OCI-LY3 (cell line): Measurements from ENCODE around the gene WDPCP.

Source experiments
- H2AFZ ChIP-seq: fragments of 200-600, 300-600 bp; shearing (Covaris generic); 2 replicates; pipeline ENCODE4 v1.6.0; 2014; ENCODE audit warnings: antibody characterized with exemption, low read depth, low read length
- H3K27ac ChIP-seq: fragments of 200-600, 300-600 bp; sonication (generic); 2 replicates; pipeline ENCODE4 v1.5.1; 2014; ENCODE audit warnings: mild to moderate bottlenecking, low read length, moderate library complexity, mixed read lengths
- H3K27me3 ChIP-seq: fragments of 200-600, 300-600 bp; sonication (generic); 2 replicates; pipeline ENCODE4 v1.6.1; 2014; ENCODE audit warnings: low read depth, low read length, mixed read lengths
- H3K36me3 ChIP-seq: fragments of 200-600, 300-600 bp; sonication (generic); replicated peaks from 2 replicates; pipeline ENCODE3; 2014; ENCODE audit warnings: low read depth, low read length, mixed read lengths
- H3K4me1 ChIP-seq: fragments of 300-600, 200-600 bp; sonication (generic); 2 replicates; pipeline ENCODE4 v1.6.1; 2014; ENCODE audit warnings: low read length, mixed read lengths
- H3K4me2 ChIP-seq: fragments of 200-600, 300-600 bp; sonication (generic); 2 replicates; pipeline ENCODE4 v1.6.1; 2014; ENCODE audit warnings: low read length, mixed read lengths
- H3K4me3 ChIP-seq: fragments of 300-600, 200-600 bp; sonication (generic); 2 replicates; pipeline ENCODE4 v1.5.1; 2014; ENCODE audit warnings: antibody characterized with exemption, mild to moderate bottlenecking, low read length, moderate library complexity
- H3K79me2 ChIP-seq: fragments of 300-600, 200-600 bp; shearing (Covaris generic); 2 replicates; pipeline ENCODE4 v1.6.1; 2014; ENCODE audit warnings: mild to moderate bottlenecking, low read length, mixed read lengths
- H3K9ac ChIP-seq: fragments of 300-600, 200-600 bp; shearing (Covaris generic); 2 replicates; pipeline ENCODE4 v1.6.0; 2014; ENCODE audit warnings: mild to moderate bottlenecking, low read length, moderate library complexity
- H3K9me3 ChIP-seq: fragments of 200-600, 300-600 bp; shearing (Covaris generic); 2 replicates; pipeline ENCODE4 v1.6.1; 2014; ENCODE audit warnings: low read length, mixed read lengths; ENCODE audit not compliant: insufficient read depth
- H4K20me1 ChIP-seq: fragments of 200-600, 300-600 bp; sonication (generic); 2 replicates; pipeline ENCODE4 v1.6.1; 2016; ENCODE audit warnings: low read length, mixed read lengths; ENCODE audit not compliant: insufficient read depth
- CTCF ChIP-seq: fragments of 200-600, 300-600 bp; sonication (generic); IDR thresholded peaks from 2 replicates; pipeline ENCODE4 v1.5.1; 2014; ENCODE audit warnings: antibody characterized with exemption, low read length, low read depth
- EZH2phosphoT487 ChIP-seq: fragments of 200-600 bp; shearing (Covaris generic); IDR thresholded peaks from 2 replicates; pipeline ENCODE4 v1.6.1; 2018; ENCODE audit warnings: antibody characterized with exemption, mixed run types, low read depth

Gene WDPCP

GRCh38 chr2:63257473-63257872, 330.8 kb downstream of the WDPCP start:
- Histone ChIP-seq H3K79me2 (no peaks in the 10 kb centered on the region), H3K9me3 (no peaks in the 10 kb centered on the region), H3K27ac (peak overlapping the region; percentile 16; the same call in 1 of the 2 replicates), H3K27me3 (no peaks in the 10 kb centered on the region), H3K36me3 (no peaks in the 10 kb centered on the region), H3K9ac (no peak overlapping the region), H3K4me1 (peaks cover 15% of the 10 kb centered on the region), H3K4me3 (no peak overlapping the region), H2AFZ (no peak overlapping the region), H3K4me2 (peak overlapping the region; percentile 36), H4K20me1 (no peaks in the 10 kb centered on the region)
- TF ChIP-seq EZH2phosphoT487 (no peak), CTCF (no peak)

- no peaks in the 10 kb centered on the region for H3K4me1 ChIP-seq
- no peaks in the 10 kb centered on the region for H3K27me3 ChIP-seq
- H2AFZ ChIP-seq = no peak overlapping the region
- no peaks in the 10 kb centered on the region for H3K79me2 ChIP-seq
- H3K9me3 ChIP-seq = no peaks in the 10 kb centered on the region
- H3K9ac ChIP-seq = no peak overlapping the region
- H4K20me1 ChIP-seq = no peaks in the 10 kb centered on the region
- H3K36me3 ChIP-seq = no peaks in the 10 kb centered on the region
- no peak overlapping the region for H3K4me3 ChIP-seq
- H3K27ac ChIP-seq = no peak overlapping the region
- TF ChIP-seq CTCF = no peak
- TF ChIP-seq EZH2phosphoT487 = no peak
- H3K4me2 ChIP-seq = no peak overlapping the region
Observed at GRCh38 chr2:63249161-63249560, 339.1 kb downstream of the WDPCP start.

DNA sequence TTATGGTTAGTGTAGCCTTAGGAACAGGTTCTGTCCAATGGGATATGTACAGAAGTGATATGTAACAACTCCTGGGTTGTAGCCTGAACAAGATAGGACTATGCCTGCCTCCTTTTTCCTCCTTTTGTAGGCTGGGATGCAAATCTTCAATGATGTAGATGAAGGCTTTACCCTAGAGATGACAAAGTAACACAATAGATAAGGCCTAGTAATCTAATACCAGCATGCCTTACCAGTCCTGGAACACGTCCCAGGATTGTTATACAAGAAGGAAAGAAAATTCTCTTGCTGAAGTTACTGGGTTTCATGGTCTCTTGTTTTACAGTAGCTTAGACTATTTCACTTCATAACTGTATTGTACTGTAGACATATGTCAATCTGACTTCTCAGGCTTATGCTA, 345.5 kb downstream of the WDPCP start:
- Histone ChIP-seq H3K9me3 (no peaks in the 10 kb centered on the region), H3K27ac (no peak overlapping the region), H3K4me2 (no peak overlapping the region), H3K36me3 (no peaks in the 10 kb centered on the region), H4K20me1 (no peaks in the 10 kb centered on the region), H3K4me3 (no peak overlapping the region), H3K9ac (no peak overlapping the region), H3K79me2 (no peaks in the 10 kb centered on the region), H2AFZ (no peak overlapping the region), H3K4me1 (no peaks in the 10 kb centered on the region), H3K27me3 (no peaks in the 10 kb centered on the region)
- TF ChIP-seq EZH2phosphoT487 = no peak
- no peak for TF ChIP-seq CTCF

DNA sequence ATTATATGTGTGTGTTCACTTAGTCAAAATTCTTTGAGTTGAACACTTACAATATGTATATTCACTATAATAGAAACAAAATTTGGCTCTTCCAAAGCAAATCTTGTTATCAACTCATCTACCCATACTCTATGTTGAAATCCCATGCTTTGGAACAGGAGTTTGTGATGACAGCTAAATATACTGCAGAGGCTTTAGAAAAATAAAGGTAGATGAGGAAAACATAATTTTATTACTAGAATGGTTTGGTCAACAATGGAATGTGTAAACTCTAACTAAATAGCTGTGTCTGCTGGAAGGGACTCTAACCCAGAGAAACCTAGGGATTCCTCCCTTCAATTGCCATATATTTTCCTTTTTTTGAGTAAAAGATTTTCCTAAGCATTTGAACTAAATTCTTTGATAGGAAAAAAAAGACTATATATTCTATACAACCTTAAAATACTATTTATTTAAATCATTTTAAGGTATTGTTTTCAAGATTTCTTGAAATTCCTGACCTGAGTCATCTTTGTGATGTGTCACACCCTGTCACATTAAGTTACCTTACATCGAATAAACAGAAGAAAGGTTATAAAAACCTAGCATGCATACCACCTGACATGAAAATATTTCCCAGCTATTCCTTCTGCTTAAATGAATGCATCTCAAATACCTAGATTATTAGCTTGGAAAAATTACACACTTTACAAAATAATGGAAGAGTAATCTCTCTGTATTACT, 362.2 kb downstream of the WDPCP start:
- no peak overlapping the region for H2AFZ ChIP-seq

More for the DNA sequence above, 362.2 kb downstream of the WDPCP start:
- Histone ChIP-seq H3K27me3 (no peaks in the 10 kb centered on the region), H4K20me1 (no peaks in the 10 kb centered on the region), H3K36me3 (no peaks in the 10 kb centered on the region), H3K4me2 (no peak overlapping the region), H3K4me1 (no peaks in the 10 kb centered on the region), H3K4me3 (no peak overlapping the region), H3K9me3 (no peaks in the 10 kb centered on the region), H3K79me2 (no peaks in the 10 kb centered on the region), H3K27ac (no peak overlapping the region), H3K9ac (no peak overlapping the region)
- TF ChIP-seq EZH2phosphoT487 (no peak), CTCF (no peak)
